ENCODE data around the gene PPP6R1. TPM values are rescaled to one million over a fixed set of nuclear protein-coding genes. Genes with fewer than 3 reads are reported as not detected.

The PPP6R1 gene
- total RNA-seq, 1 donor from 2014 or later, result 71.5 TPM

DNA sequence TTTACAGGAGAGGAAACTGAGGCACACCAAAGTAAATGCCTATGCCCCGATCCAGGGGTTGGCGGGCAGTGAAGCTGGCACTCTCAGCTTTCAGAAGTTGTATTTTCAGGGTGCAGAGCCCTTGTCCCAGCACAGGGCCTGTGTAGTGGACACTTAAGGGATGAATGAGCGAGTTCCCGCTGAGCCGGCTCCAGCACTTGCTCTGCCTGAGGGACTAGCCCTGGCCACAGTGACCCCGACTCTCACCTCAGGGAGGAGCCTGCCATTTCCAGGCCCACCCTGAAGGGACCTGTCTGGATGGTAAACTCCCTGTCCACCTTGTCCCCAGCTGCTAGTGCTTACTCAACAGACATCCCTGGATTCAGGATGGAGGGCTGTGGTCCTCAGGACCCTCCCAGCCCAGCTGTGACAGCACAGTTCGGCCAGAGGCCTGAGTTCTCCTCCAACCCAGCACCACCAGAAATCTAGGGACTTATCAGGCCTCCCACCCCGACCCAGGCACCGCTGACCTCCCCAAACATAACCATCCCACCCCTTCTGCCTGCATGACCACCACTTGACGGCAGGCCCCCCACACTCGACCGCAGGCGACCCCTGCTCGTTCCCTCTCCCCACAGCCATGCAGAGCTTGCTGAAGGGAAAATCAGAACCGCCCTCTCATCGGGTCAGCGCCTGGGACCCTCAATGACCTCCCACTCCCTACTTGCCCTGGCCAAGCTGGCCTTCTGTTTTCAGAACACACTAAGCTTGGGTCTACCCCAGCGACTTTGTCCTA is 8.4 kb downstream of the PPP6R1 start:
- DNase-seq (ENCODE audit: extremely low spot score, unreplicated experiment), result no peak
- Mint-ChIP-seq H3K4me1 (ENCODE audit: unreplicated experiment) (peaks cover 36% of the 10 kb centered on the region), H3K9me3 (no peaks in the 10 kb centered on the region), H3K4me3 (peak overlapping the region; percentile 67), H3K36me3 (no peaks in the 10 kb centered on the region), H3K27me3 (no peaks in the 10 kb centered on the region), H3K27ac (peak overlapping the region; percentile 92)
- TF ChIP-seq CTCF (conservative IDR thresholded peaks at IDR 0.05), result no peak

DNA sequence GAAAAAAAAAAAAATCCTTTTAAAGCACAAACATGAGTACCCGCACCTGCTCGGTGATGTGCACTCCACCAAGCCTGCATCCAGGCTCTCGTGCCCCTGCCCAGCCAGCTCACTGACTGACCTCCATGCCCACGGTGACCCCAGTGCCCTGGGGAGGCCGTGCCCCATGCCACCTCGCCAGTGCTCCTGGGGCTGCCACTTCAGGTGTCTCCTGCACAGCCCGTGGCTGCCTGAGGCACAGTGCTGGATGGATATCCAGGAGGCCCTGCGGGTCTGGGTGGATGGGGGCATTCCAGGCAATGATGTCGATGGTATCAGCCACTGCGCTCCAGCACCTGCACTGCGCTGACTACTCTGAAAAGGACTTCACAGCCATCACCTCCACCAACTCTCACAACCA is 9.0 kb downstream of the PPP6R1 start:
- DNase-seq (ENCODE audit: extremely low spot score, unreplicated experiment), result no peak
- H3K27me3 Mint-ChIP-seq, result no peaks in the 10 kb centered on the region
- no peak overlapping the region for H3K27ac Mint-ChIP-seq
- H3K4me3 Mint-ChIP-seq, result no peak overlapping the region
- peaks cover 36% of the 10 kb centered on the region for H3K4me1 Mint-ChIP-seq (ENCODE audit: unreplicated experiment)
- no peaks in the 10 kb centered on the region for H3K36me3 Mint-ChIP-seq
- TF ChIP-seq CTCF (conservative IDR thresholded peaks at IDR 0.05), result no peak
- H3K9me3 Mint-ChIP-seq, result no peaks in the 10 kb centered on the region

DNA sequence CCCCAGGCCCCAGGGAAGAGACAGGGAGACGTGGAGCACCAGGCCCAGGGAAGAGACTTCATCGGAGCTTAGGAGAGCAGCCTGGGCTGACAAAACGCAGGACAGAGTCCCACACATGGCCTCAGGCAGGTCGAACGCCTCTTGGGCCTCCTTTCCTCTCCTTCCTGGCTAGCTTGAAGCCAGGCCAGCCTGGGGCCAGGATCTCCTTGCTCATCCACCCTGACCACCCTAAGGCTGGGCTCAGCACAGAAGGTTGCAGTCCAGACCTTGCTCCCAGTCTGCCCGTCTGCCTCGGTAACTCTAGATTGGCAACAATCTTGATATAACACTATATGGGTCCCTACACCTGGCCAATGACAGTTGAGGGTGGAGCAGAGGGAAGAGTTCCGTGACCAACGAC is 10.1 kb downstream of the PPP6R1 start:
- no peak overlapping the region for H3K4me3 Mint-ChIP-seq
- H3K9me3 Mint-ChIP-seq, result no peaks in the 10 kb centered on the region
- H3K4me1 Mint-ChIP-seq (ENCODE audit: unreplicated experiment), result peaks cover 28% of the 10 kb centered on the region
- no peak for TF ChIP-seq CTCF (conservative IDR thresholded peaks at IDR 0.05)
- H3K27ac Mint-ChIP-seq, result peak overlapping the region; percentile 75
- no peaks in the 10 kb centered on the region for H3K27me3 Mint-ChIP-seq
- H3K36me3 Mint-ChIP-seq, result no peaks in the 10 kb centered on the region
- DNase-seq (ENCODE audit: extremely low spot score, unreplicated experiment), result peak; percentile 64

DNA sequence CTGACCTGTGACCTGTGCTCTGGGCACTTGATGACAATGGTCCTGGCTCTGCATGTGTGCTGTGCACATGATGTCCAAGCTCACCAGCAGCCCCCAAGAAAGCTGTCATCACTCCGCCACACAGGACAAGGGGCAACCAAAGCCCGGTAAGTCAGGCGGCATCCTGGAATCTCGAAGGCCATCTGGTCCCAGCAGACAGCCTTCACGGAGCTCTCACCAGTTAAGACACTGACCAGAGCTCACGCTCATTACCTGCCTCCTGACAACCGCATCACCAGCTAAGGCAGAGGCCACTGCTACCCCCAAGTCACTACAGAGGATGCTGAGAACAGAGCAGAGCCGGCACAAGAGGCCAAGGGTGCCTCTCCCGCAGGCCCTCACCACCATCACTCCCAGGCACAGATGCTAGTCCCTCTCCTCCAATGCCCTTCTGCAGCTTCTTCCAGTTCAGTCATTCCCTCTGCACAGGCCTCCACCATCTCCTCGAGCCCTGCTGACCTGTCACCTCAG is 10.6 kb downstream of the PPP6R1 start:
- H3K4me1 Mint-ChIP-seq (ENCODE audit: unreplicated experiment), result peaks cover 23% of the 10 kb centered on the region
- no peak overlapping the region for H3K4me3 Mint-ChIP-seq
- H3K36me3 Mint-ChIP-seq, result no peaks in the 10 kb centered on the region
- no peak for DNase-seq (ENCODE audit: extremely low spot score, unreplicated experiment)
- peak overlapping the region; percentile 75 for H3K27ac Mint-ChIP-seq
- TF ChIP-seq CTCF (conservative IDR thresholded peaks at IDR 0.05), result no peak
- no peaks in the 10 kb centered on the region for H3K9me3 Mint-ChIP-seq
- no peaks in the 10 kb centered on the region for H3K27me3 Mint-ChIP-seq

GRCh38 chr19:55247621-55248099 is 11.2 kb downstream of the PPP6R1 start:
- H3K4me1 Mint-ChIP-seq (ENCODE audit: unreplicated experiment), result peaks cover 23% of the 10 kb centered on the region
- no peak for TF ChIP-seq CTCF (conservative IDR thresholded peaks at IDR 0.05)
- H3K27me3 Mint-ChIP-seq, result no peaks in the 10 kb centered on the region
- DNase-seq (ENCODE audit: extremely low spot score, unreplicated experiment), result no peak
- peaks cover 2% of the 10 kb centered on the region for H3K36me3 Mint-ChIP-seq
- no peaks in the 10 kb centered on the region for H3K9me3 Mint-ChIP-seq
- H3K27ac Mint-ChIP-seq, result peak overlapping the region; percentile 75
- H3K4me3 Mint-ChIP-seq, result no peak overlapping the region
